Large intestine (tissue), 3 donors: Measurements from ENCODE around the gene MRPL54. TPM values are rescaled to one million over a fixed set of nuclear protein-coding genes. Genes with fewer than 3 reads are reported as not detected.

Source experiments
- DNase-seq, 2 donors: peaks; one replicate each; pipeline versions ENCODE4 v3.0.0 to v3.0.0-alpha.2; 2013
- H3K27ac ChIP-seq: one replicate; pipeline ENCODE4 v1.5.1; 2013; ENCODE audit warnings: low read length
- H3K27me3 ChIP-seq: 2 replicates; pipeline ENCODE4 v1.6.1; 2013; ENCODE audit warnings: low read length; ENCODE audit not compliant: control insufficient read depth, insufficient read depth
- H3K36me3 ChIP-seq: 2 replicates; pipeline ENCODE4 v1.6.1; 2013; ENCODE audit warnings: low read length; ENCODE audit not compliant: control insufficient read depth, insufficient read depth
- H3K4me1 ChIP-seq: one replicate; pipeline ENCODE4 v1.6.1; 2013; ENCODE audit warnings: low read length; ENCODE audit not compliant: control insufficient read depth, insufficient read depth
- H3K4me3 ChIP-seq: one replicate; pipeline ENCODE4 v1.5.1; 2013; ENCODE audit warnings: low read length
- H3K9me3 ChIP-seq: one replicate; pipeline ENCODE4 v1.6.1; 2013; ENCODE audit warnings: mild to moderate bottlenecking, low read depth, low read length, moderate library complexity; ENCODE audit not compliant: control insufficient read depth
- WGBS: methylation state at CpG from one replicate; pipeline ENCODE4 v1.1.5; 2013; ENCODE audit warnings: low lambda C conversion rate; ENCODE audit not compliant: insufficient coverage; 5-methylcytosine and 5-hydroxymethylcytosine counted together
- polyA plus RNA-seq: library from polyadenylated mRNA; unstranded; fragments of 120-200 nt; gene quantifications from one replicate; pipeline ENCODE4 v1.2.1, GENCODE V29; 2013

The MRPL54 gene
- polyA plus RNA-seq, 1 donor = 52.1 TPM

DNA sequence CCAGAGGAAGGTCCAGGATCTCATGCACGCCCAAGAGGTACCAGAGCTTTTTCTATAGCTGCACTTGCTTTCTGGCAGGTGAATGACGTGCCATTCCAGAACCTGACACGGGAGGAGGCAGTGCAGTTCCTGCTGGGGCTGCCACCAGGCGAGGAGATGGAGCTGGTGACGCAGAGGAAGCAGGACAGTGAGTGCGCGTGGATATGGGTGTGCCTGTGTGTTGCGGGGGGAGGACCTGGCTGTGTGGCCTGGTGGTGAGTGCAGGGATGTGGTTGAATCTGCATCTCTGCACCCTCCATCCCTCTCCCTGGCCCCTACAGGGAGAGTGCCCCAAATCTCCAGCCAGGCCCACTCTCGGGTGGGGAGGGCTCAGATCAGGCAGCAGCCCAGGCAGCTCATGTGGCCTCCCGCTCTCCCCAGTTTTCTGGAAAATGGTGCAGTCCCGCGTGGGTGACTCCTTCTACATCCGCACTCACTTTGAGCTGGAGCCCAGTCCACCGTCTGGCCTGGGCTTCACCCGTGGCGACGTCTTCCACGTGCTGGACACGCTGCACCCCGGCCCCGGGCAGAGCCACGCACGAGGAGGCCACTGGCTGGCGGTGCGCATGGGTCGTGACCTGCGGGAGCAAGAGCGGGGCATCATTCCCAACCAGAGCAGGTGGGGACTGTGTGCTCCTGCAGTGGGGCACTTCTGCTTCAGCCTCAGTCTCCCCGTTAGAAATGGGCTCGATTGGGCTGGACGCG is 23.8 kb upstream of the MRPL54 start:
- Histone ChIP-seq H3K4me1 (no peaks in the 10 kb centered on the region), H3K9me3 (no peaks in the 10 kb centered on the region), H3K27me3 (no peaks in the 10 kb centered on the region), H3K4me3 (no peak overlapping the region), H3K27ac (no peak overlapping the region), H3K36me3 (peaks cover 61% of the 10 kb centered on the region)
- no CpG with 5 or more reads among the region's 32 CpGs for WGBS
- no peak for DNase-seq

DNA sequence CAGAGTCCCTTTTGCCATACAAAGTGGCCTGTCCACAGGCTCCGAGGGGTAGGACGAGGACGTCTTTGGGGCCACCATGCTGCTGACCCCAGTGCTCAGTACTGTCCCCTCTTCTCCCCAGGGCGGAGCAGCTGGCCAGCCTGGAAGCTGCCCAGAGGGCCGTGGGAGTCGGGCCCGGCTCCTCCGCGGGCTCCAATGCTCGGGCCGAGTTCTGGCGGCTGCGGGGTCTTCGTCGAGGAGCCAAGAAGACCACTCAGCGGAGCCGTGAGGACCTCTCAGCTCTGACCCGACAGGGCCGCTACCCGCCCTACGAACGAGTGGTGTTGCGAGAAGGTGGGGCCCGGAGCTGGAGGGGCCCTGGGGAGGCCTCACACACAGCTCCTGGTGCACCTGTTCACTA is 22.1 kb upstream of the MRPL54 start:
- WGBS = 100% methylated on average over 6 of the region's 24 CpGs

DNA sequence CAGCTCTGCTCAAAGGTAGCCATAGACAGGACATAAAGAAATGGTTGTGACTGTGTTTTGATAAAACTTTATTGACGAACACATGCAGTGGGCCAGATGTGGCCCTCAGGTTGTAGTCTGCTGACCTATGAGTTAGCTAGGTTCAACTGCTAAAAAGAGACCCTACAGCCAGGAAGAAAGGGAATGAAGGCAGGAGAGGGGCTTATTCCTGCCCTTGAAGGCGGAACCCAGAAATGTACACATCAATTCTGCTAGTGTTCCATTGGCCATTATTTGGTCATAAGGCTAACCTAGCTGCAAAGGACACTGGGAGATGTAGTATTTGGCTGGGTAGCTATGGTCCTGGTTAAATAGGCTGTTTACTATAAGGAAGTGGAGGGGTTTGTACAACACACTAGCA is 19.0 kb upstream of the MRPL54 start:
- no peaks in the 10 kb centered on the region for H3K27me3 ChIP-seq
- H3K36me3 ChIP-seq = peaks cover 50% of the 10 kb centered on the region
- no peaks in the 10 kb centered on the region for H3K4me1 ChIP-seq
- DNase-seq = no peak
- no peak overlapping the region for H3K27ac ChIP-seq
- WGBS = no CpG with 5 or more reads among the region's 2 CpGs
- no peaks in the 10 kb centered on the region for H3K9me3 ChIP-seq
- no peak overlapping the region for H3K4me3 ChIP-seq

More for the DNA sequence above, 22.1 kb upstream of the MRPL54 start:
- no peaks in the 10 kb centered on the region for H3K4me1 ChIP-seq
- no peak overlapping the region for H3K27ac ChIP-seq
- no peak overlapping the region for H3K4me3 ChIP-seq
- no peaks in the 10 kb centered on the region for H3K27me3 ChIP-seq
- peaks cover 55% of the 10 kb centered on the region for H3K36me3 ChIP-seq
- DNase-seq = no peak
- H3K9me3 ChIP-seq = no peaks in the 10 kb centered on the region

DNA sequence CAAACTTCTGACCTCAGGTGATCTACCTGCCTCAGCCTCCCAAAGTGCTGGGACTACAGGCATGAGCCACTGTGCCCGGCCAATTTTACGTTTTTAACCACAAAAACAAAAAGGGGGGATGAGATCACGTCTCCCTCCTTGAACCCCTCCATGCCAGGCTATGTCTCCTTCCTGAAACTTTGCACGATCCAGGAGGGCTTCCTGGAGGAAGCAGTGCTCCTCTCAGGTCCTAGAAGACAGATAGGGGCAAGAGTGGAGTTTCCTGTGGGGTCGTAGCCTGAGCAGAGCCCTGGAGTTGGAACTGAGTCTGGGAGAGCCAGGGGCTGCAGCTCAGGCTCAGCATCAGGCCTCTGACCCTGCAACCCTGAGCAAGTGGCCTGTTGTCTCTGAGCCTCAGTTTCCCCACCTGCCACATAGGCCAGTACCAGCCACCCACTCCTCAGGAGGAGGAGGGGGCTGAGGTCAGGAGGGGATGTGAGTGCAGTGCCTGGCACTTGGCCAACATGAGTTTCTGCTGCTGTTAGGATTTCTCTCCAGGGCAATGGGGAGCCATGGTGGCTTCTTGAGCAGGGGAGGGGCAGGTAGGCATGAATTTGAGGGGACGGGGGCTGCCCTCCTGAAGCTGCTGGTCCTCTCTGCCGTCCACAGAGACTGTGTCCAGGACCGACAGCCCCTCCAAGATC is 17.0 kb upstream of the MRPL54 start:
- H3K27me3 ChIP-seq = no peaks in the 10 kb centered on the region
- no peaks in the 10 kb centered on the region for H3K9me3 ChIP-seq
- no peak overlapping the region for H3K27ac ChIP-seq
- H3K4me3 ChIP-seq = no peak overlapping the region
- peaks cover 54% of the 10 kb centered on the region for H3K36me3 ChIP-seq
- no peak for DNase-seq
- WGBS = no CpG with 5 or more reads among the region's 8 CpGs
- H3K4me1 ChIP-seq = no peaks in the 10 kb centered on the region

DNA sequence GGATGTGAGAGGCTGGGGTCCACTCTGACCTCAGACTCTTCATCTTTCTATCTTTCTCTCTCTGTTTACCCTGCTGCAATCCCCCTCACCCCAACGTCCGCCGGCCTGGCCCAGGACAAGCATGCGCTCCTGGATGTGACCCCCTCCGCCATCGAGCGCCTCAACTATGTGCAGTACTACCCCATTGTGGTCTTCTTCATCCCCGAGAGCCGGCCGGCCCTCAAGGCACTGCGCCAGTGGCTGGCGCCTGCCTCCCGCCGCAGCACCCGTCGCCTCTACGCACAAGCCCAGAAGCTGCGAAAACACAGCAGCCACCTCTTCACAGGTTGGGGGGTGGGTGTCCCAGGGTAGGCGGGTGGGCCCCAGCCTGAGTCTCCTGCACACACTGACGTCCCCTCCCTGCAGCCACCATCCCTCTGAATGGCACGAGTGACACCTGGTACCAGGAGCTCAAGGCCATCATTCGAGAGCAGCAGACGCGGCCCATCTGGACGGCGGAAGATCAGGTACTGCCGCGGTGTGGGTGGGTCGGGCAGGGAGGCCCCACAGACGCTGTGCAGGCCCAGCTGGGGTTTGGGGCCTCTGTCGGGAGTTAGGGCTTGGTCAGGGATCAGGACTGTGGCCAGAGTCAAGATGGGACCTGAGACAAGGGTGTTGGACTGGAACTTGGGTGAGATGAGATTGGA is 16.0 kb upstream of the MRPL54 start:
- no peak for DNase-seq
- no peak overlapping the region for H3K4me3 ChIP-seq
- no peaks in the 10 kb centered on the region for H3K9me3 ChIP-seq
- H3K27me3 ChIP-seq = no peaks in the 10 kb centered on the region
- no peak overlapping the region for H3K27ac ChIP-seq
- WGBS = no CpG with 5 or more reads among the region's 31 CpGs
- peaks cover 58% of the 10 kb centered on the region for H3K36me3 ChIP-seq
- H3K4me1 ChIP-seq = no peaks in the 10 kb centered on the region

DNA sequence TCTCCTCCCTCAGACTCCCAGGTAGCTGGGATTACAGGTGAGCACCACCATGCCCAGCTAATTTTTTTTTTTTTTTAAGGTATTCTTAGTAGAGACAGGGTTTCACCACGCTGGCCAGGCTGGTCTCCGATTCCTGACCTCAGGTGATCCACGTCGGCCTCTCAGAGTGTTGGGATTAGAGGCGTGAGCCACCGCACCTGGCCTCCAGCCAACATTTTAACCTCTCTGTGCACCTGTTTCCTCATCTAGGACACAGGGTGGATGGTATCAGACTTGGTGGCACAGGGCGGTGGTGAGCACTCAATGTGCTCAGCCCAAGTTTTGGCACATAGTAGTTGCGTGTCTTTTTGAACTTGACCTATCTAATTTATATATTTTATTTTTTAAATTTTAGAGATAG is 13.5 kb upstream of the MRPL54 start:
- no CpG with 5 or more reads among the region's 8 CpGs for WGBS
- Histone ChIP-seq H3K27ac (no peak overlapping the region), H3K9me3 (peaks cover 6% of the 10 kb centered on the region), H3K4me1 (no peaks in the 10 kb centered on the region), H3K36me3 (peaks cover 68% of the 10 kb centered on the region), H3K4me3 (no peak overlapping the region), H3K27me3 (no peaks in the 10 kb centered on the region)
- no peak for DNase-seq

DNA sequence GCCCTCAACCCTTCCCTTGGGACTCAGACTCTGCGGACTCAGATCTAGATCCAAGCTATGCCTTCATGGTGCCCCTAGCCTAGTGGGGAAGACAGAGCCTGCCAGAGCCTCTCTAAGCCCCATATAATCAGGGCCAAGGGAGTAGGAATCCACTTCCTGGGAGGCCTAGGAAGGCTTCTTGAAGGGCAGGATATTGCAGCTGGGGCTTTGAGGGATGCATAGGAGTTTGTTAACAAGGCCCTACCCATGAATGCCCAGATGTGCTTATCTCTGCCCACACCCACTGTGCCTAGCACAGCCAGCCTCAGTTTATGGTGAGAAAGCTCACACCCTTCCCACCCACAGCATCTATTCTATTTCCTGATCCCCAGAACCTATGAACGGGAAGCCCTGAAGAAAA is 12.3 kb upstream of the MRPL54 start:
- no peaks in the 10 kb centered on the region for H3K27me3 ChIP-seq
- no CpG with 5 or more reads among the region's 2 CpGs for WGBS
- peaks cover 66% of the 10 kb centered on the region for H3K36me3 ChIP-seq
- H3K9me3 ChIP-seq = peaks cover 6% of the 10 kb centered on the region
- H3K4me1 ChIP-seq = no peaks in the 10 kb centered on the region
- no peak overlapping the region for H3K4me3 ChIP-seq
- no peak for DNase-seq
- H3K27ac ChIP-seq = no peak overlapping the region

DNA sequence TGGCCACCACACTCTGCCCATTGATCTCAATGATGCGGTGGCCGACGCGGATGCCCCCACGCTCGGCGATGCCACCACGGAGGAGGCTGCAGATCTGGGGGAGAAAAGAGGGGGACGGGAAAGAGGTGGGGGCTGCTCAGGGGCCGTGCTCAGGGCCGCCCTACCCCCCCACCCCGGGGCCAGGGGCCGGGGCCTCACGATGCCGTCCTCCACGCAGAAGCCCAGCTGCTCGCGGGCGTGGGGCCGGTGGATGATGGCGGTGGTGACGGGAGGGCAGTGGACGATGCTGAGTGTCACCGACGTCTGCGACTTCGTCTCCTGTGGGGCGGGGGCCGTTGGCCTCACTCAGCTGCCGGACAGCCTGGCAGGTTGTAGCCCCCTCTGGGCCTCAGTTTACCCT is 11.2 kb upstream of the MRPL54 start:
- H3K36me3 ChIP-seq = peaks cover 58% of the 10 kb centered on the region

DNA sequence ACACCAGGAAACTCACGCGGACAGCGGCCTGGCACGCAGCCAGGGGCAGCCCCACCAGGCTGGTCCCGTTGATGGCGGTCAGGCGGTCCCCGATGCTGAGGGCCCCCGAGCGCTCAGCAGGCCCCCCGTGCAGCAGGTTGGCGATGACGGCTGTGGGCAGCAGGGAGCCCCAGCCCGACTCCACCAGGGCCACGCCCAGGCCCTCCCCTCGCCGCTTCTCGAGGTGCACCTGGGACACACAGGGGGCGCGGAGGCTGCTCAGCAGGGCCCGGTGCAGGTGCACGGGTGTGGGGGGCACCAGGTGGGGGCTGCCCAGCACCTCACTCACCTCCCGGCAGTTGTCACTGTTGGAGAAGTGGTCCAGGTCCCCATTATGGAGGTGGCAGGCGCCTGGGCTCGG is 10.0 kb upstream of the MRPL54 start:
- Histone ChIP-seq H3K4me3 (no peak overlapping the region), H3K36me3 (peaks cover 53% of the 10 kb centered on the region), H3K27ac (no peak overlapping the region), H3K27me3 (no peaks in the 10 kb centered on the region), H3K4me1 (no peaks in the 10 kb centered on the region), H3K9me3 (peaks cover 6% of the 10 kb centered on the region)
- no CpG with 5 or more reads among the region's 25 CpGs for WGBS
- no peak for DNase-seq

More for the DNA sequence above, 11.2 kb upstream of the MRPL54 start:
- Histone ChIP-seq H3K4me3 (no peak overlapping the region), H3K9me3 (peaks cover 6% of the 10 kb centered on the region), H3K27ac (no peak overlapping the region), H3K4me1 (no peaks in the 10 kb centered on the region), H3K27me3 (no peaks in the 10 kb centered on the region)
- WGBS = no CpG with 5 or more reads among the region's 30 CpGs
- no peak for DNase-seq

DNA sequence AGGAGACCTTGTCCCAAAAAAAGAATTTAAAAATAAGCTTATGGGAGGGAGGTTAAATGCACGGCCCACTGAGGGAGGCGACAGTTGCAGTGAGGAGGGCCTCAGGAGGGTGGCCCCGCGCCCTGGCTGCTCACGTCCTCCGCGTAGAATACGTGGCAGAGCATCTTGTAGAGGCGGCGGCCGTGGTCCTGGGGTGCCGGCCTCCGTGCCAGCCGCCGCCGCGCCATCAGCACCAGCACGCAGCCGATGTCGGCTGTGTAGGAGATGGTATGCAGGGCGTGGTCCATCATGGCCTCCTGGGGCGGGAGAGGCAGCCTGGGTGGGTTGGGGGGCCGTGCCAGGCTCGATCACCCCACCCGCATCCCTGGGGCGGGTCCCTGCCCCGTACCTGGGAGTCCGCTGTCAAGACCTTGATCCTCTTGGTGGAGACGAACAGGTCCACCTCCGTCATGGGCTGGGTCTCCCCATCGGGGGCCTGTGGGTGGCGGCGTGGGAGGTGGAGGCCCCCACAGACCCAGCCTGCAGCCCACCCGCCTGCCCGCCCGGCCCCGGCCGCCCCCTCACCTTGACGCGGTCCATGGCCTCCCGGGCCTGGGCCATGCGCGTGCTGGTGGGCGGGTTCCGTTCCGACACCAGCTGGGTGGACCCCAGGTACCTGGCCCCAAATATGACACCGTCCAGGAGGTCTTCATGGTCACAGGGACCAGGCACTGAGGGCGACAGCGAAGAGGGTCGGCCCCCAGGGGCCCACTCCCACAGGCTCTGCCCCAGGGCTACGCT is 8.7 kb upstream of the MRPL54 start:
- Histone ChIP-seq H3K36me3 (peaks cover 52% of the 10 kb centered on the region), H3K27me3 (no peaks in the 10 kb centered on the region), H3K4me1 (no peaks in the 10 kb centered on the region), H3K27ac (no peak overlapping the region), H3K9me3 (peaks cover 6% of the 10 kb centered on the region), H3K4me3 (no peak overlapping the region)
- WGBS = no CpG with 5 or more reads among the region's 51 CpGs
- DNase-seq = no peak
